Heart left ventricle (tissue), 16 donors: ENCODE data around the gene SNAP47. TPM values are rescaled to one million over a fixed set of nuclear protein-coding genes. Genes with fewer than 3 reads are reported as not detected.
A peak's percentile ranks its signal among the peaks of the same experiment; 100 is the strongest.

ENCODE experiments used
- ATAC-seq, 4 donors: fragments of 200-7000 bp; cut with Tn5 transposase; one replicate each; pipeline ENCODE4 v1.9.1; 2020 to 2022; ENCODE audit warnings: moderate library complexity in 4 of 4, mild to moderate bottlenecking in 3 of 4, moderate number of reproducible peaks in 1 of 4
- DNase-seq, 5 donors: peaks; one replicate each; pipeline ENCODE4 v3.0.0-alpha.2; 2020
- H3K27ac ChIP-seq, 12 donors: fragments of 200-600 bp; sonication (generic) in 4 of 12; one replicate each; pipeline versions ENCODE4 v1.5.0 to v1.8.0; 2016 to 2022; ENCODE audit warnings: mild to moderate bottlenecking in 2 of 12
- H3K27me3 ChIP-seq, 9 donors: fragments of 200-600 bp; sonication (generic) in 2 of 9; one replicate each; pipeline versions ENCODE4 v1.5.1 to v1.8.0; 2016 to 2022; ENCODE audit warnings: mild to moderate bottlenecking in 3 of 9
- H3K36me3 ChIP-seq, 9 donors: fragments of 200-600 bp; sonication (generic) in 2 of 9; one replicate each; pipeline versions ENCODE4 v1.5.0 to v1.8.0; 2018 to 2022; ENCODE audit warnings: mild to moderate bottlenecking in 2 of 9
- H3K4me1 ChIP-seq, 12 donors: fragments of 200-600 bp; sonication (generic) in 4 of 12; one replicate each; pipeline versions ENCODE4 v1.5.0 to v1.8.0; 2016 to 2022; ENCODE audit warnings: mild to moderate bottlenecking in 3 of 12
- H3K4me3 ChIP-seq, 12 donors: fragments of 200-600 bp; sonication (generic) in 4 of 12; one replicate each; pipeline versions ENCODE4 v1.5.0 to v1.8.0; 2017 to 2022; ENCODE audit warnings: mild to moderate bottlenecking in 9 of 12, moderate library complexity in 4 of 12
- H3K9me3 ChIP-seq, 12 donors: fragments of 200-600 bp; sonication (generic) in 4 of 12; one replicate each; pipeline versions ENCODE4 v1.5.0 to v1.8.0; 2016 to 2022; ENCODE audit warnings: mild to moderate bottlenecking in 1 of 12
- POLR2A ChIP-seq, 2 donors: fragments of 450-650 bp; IDR thresholded peaks; one replicate each; pipeline ENCODE4 v1.6.1; 2017; ENCODE audit warnings: antibody characterized with exemption in 2 of 2, mild to moderate bottlenecking in 2 of 2, moderate library complexity in 2 of 2
- WGBS, 4 donors: extraction: QIAGEN DNeasy Blood & Tissue Kit in 2 of 4; methylation state at CpG; one replicate each; pipeline versions ENCODE4 v1.1.5 to v1.1.7; 2013 to 2018; 5-methylcytosine and 5-hydroxymethylcytosine counted together
- intact Hi-C, 10 donors: fragments of 100-400 bp; cut with DNase I; formaldehyde crosslinking; loops; one replicate each; pipeline versions ENCODE4 v1.11.1 to v1.14.2; 2022
- polyA plus RNA-seq, 2 donors: library from polyadenylated mRNA; stranded (reverse); fragments of 200-250 nt; gene quantifications; one replicate each; pipeline ENCODE4 v1.2.3, GENCODE V29; 2013
- total RNA-seq, 9 donors: library from RNA; depleted of rRNA in 2 of 9; stranded (reverse); fragments of >200 nt in 2 of 9; fragmentation: NEBNext Ultra II Directional in 3 of 9; extraction: Animal tissue kit (Norgen Biotek cat#: 25700) in 3 of 9; gene quantifications; one replicate each; pipeline versions ENCODE4 v1.1.0 to v1.2.4, GENCODE V29; 2016 to 2023
- TF ChIP-seq, protein P1 (sequence below), 12 donors: fragments of 200-600 bp; sonication (generic) in 4 of 12; IDR thresholded peaks; one replicate each; pipeline versions ENCODE4 v1.5.0 to v1.8.0; 2018 to 2022; ENCODE audit warnings: antibody characterized with exemption in 12 of 12, mild to moderate bottlenecking in 5 of 12
- donor health status: ischemic (EF 13 %, LVEDD 7.1; RV severe dilation, severe dysfunction).
- donor health status: healthy with polysubstance abuse.
- donor health status: DM: no; HTN: yes; CAD: no.
- donor health status: DM: no; HTN: no; CAD: no.
- donor health status: ischemic (EF 25% LVEDD 6.9; RV normal size, moderate dysfunction).
- donor health status: ischemic (EF 25% LVEDD 5.7; RV mildly dilated, moderate dysfunction).
- donor health status: healthy.
- donor health status: DM: yes; HTN: yes; CAD: no.
- donor health status: ischemic (EF 35%, LVEDD 5.7; RV mildly dilated, moderate dysfunction).
- donor health status: nonischemic (EF 11% LVEDD 7.7; RV severe dilation, severe dysfunction).
- donor health status: DM: yes; HTN: yes; CAD: no.
- donor health status: PGD.
- donor health status: ischemic (EF 29% LVEDD 5.4; RV normal size, mild dysfunction).
- donor health status: nonischemic (EF 23%, LVEDD 6.1; RV moderate dilation, normal function).

The SNAP47 gene
- total and polyA plus RNA-seq, 11 donors = 22.1 to 106 (median 36.7) TPM

DNA sequence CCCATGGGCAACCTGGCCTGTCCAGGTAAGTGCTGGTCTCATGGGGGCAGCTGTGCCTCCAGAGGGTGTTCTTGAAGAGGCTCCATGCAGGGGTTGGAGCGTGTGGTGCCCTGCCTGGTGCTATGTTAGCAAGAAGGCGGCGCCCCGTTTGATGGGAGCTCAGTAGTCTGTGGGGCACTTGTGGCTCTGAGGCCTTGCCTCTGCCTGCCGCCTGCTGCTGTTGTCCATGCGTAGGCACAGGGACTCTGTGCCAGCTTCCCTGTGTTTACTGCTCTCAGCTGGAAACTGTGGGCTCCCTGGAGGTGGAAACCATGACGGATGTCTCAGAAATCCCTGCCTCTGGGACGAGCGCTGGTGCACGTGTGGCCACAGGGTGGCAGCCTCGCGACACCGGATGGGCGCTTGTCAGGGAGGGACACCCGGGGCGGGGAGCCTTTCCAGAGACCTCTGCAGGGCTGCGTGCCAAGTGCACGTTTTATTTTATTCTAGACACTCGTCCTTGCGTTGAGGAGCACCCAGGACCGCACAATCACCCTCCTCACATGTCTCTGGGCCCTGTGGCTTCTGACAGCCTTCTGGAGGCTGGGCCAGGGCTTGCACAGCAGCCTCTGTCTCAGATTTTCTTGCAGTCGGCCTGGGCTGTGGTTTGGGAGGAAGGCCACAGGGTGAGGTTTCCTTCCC, 27.1 kb downstream of the SNAP47 start:
- Histone ChIP-seq H3K27me3 (no peaks in the 10 kb centered on the region), H3K4me1 (peaks cover 0 to 57% (median 43%) of the 10 kb centered on the region in 12 donors), H3K9me3 (no peaks in the 10 kb centered on the region), H3K27ac (peak overlapping the region in 10 of 12 donors; percentile 22 to 90 (median 67)), H3K36me3 (peaks cover 0 to 57% (median 43%) of the 10 kb centered on the region in 9 donors), H3K4me3 (peak overlapping the region in 3 of 12 donors; percentile 10 to 17 (median 10))
- ATAC-seq = peak; percentile 72 to 84 (median 79)
- TF ChIP-seq POLR2A (IDR thresholded peaks at IDR 0.05) = no peak
- TF ChIP-seq, protein P1, sequence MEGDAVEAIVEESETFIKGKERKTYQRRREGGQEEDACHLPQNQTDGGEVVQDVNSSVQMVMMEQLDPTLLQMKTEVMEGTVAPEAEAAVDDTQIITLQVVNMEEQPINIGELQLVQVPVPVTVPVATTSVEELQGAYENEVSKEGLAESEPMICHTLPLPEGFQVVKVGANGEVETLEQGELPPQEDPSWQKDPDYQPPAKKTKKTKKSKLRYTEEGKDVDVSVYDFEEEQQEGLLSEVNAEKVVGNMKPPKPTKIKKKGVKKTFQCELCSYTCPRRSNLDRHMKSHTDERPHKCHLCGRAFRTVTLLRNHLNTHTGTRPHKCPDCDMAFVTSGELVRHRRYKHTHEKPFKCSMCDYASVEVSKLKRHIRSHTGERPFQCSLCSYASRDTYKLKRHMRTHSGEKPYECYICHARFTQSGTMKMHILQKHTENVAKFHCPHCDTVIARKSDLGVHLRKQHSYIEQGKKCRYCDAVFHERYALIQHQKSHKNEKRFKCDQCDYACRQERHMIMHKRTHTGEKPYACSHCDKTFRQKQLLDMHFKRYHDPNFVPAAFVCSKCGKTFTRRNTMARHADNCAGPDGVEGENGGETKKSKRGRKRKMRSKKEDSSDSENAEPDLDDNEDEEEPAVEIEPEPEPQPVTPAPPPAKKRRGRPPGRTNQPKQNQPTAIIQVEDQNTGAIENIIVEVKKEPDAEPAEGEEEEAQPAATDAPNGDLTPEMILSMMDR (IDR thresholded peaks at IDR 0.05) = peak; percentile 83 to 97 (median 90)
- WGBS, 4 donors = 5 to 29% (median 17%) methylated on average over 12 to 22 of the region's 22 CpGs
- peak; percentile 89 to 93 (median 92) for DNase-seq
- intact Hi-C loops = loop anchor here (1.0 to 10.0 kb wide), 10 partner anchors 184 to 322 kb away; partner anchors contain the start of genes WNT9A (in 4 of the 10) and ARF1 (in 2 of the 10)

DNA sequence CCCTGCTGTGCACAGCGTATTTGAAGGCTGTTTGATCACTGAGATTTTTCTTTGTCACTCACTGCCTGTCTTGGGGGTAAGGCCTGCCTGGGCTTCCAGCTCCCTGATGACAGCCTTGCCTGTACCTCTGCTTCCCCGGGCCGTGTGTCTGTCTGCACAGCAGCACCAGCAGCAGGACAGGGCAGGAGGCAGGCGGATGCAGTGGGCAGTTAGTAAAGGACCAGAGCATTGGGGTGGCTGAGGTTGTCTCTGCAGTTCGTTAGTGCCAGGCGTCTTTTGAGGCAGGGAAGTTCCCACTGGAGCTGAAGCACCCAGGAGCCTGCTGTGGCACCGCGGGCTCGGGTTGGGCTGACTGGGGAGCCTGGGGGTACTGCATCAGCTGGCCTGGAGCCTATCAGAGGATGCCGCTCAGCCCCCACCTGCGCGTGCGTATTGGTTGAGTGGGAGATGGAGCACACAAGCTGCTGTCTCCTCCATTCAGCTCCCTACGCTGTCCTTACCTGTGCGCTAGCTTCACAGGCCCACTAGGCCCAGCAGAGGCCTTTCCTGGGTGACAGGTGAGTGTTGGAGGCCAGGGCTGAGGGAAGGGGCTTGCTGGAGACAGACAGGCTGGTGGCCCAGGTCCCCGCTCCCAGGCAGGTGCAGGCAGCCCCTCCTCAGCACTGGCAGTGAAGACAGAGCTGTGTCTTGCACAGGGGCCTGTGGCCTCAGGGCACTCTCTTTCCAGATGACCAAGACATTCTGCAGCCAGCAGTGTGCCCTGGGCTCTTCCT, 28.2 kb downstream of the SNAP47 start:
- intact Hi-C loops = loop anchor here in 8 of 10 donors (2.0 to 10.0 kb wide), 7 partner anchors 183 to 321 kb away; partner anchors contain the start of genes WNT9A (in 3 of the 8) and ARF1 (in 2 of the 8)
- DNase-seq = peak in 2 of 5 donors; percentile 19 to 53
- WGBS, 4 donors = 92 to 96% (median 94%) methylated on average over 16 of the region's 16 CpGs
- H3K4me1 ChIP-seq = peaks cover 0 to 47% (median 37%) of the 10 kb centered on the region in 12 donors
- TF ChIP-seq, protein P1 (IDR thresholded peaks at IDR 0.05) = no peak
- TF ChIP-seq POLR2A (IDR thresholded peaks at IDR 0.05) = no peak
- peak overlapping the region in 10 of 12 donors; percentile 22 to 86 (median 65) for H3K27ac ChIP-seq
- no peak overlapping the region for H3K4me3 ChIP-seq
- H3K27me3 ChIP-seq = no peaks in the 10 kb centered on the region
- no peaks in the 10 kb centered on the region for H3K9me3 ChIP-seq
- ATAC-seq = no peak
- H3K36me3 ChIP-seq = peaks cover 4 to 67% (median 52%) of the 10 kb centered on the region in 9 donors

DNA sequence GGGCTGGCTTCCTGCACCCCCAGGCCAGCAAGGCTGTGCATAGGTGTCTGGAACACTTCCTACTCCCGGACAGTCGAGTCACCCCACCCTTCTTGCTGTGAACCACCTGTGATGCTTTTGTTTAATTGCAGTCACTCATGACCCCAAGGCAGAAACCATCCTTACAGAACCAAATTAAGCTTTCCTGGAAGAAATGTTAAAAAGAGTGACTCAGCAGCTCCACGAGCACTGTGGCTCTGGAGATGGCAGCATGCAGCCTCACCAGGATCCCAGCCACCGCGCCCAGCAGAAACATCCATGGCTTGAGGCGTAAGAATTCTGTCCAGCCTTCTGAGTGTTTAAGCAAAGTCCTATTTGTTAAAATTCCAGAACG, 28.8 kb downstream of the SNAP47 start:
- WGBS, 4 donors = 85 to 89% (median 88%) methylated on average over 7 of the region's 7 CpGs

More for the DNA sequence above, 28.8 kb downstream of the SNAP47 start:
- intact Hi-C loops = loop anchor here in 6 of 10 donors (5.0 to 10.0 kb wide), 5 partner anchors 279 to 321 kb away; partner anchors contain the start of gene ARF1 (in 2 of the 6)
- TF ChIP-seq, protein P1 (IDR thresholded peaks at IDR 0.05) = no peak
- TF ChIP-seq POLR2A (IDR thresholded peaks at IDR 0.05) = no peak
- DNase-seq (peak in 1 of 5 donors; percentile 11), ATAC-seq (no peak)
- peaks cover 0 to 41% (median 31%) of the 10 kb centered on the region in 12 donors for H3K4me1 ChIP-seq
- H3K27me3 ChIP-seq = no peaks in the 10 kb centered on the region
- H3K9me3 ChIP-seq = no peaks in the 10 kb centered on the region
- peak overlapping the region in 4 of 12 donors; percentile 17 to 84 (median 73) for H3K27ac ChIP-seq
- no peak overlapping the region for H3K4me3 ChIP-seq
- peaks cover 4 to 69% (median 54%) of the 10 kb centered on the region in 9 donors for H3K36me3 ChIP-seq
